GM12892 (cell line): ENCODE data around the gene ZC3H6.

Experiments
- POLR2A ChIP-seq: IDR thresholded peaks from 2 replicates; pipeline ENCODE4 v1.6.1; 2011; ENCODE audit warnings: low read depth, low read length, control low read depth
- POLR2AphosphoS5 ChIP-seq: IDR thresholded peaks from 2 replicates; pipeline ENCODE4 v1.6.1; 2011; ENCODE audit warnings: low read depth, low read length, control low read depth
- TAF1 ChIP-seq: IDR thresholded peaks from 2 replicates; pipeline ENCODE4 v1.6.1; 2011; ENCODE audit warnings: low read depth, mild to moderate bottlenecking, control low read depth, low read length, borderline replicate concordance

- TF ChIP-seq POLR2AphosphoS5 (no peak), POLR2A (no peak), TAF1 (no peak)
Observed at GRCh38 chr2:112342067-112342550, 66.7 kb downstream of the ZC3H6 start.
